Esophagus squamous epithelium (tissue), 5 donors: Measurements from ENCODE around the gene CITED4. TPM values are rescaled to one million over a fixed set of nuclear protein-coding genes. Genes with fewer than 3 reads are reported as not detected.

ENCODE experiments used
- DNase-seq: peaks from one replicate; lab custom pipeline; 2025; lab: John Stamatoyannopoulos, UW
- H3K27ac ChIP-seq, 4 donors: fragments of 200-600 bp; sonication (generic); one replicate each; pipeline ENCODE4 v1.5.1; 2016 to 2019; ENCODE audit warnings: mild to moderate bottlenecking in 1 of 4
- H3K27me3 ChIP-seq, 4 donors: fragments of 200-600 bp; sonication (generic); 1 replicate in 3 of 4; 2 replicates in 1 of 4; pipeline versions ENCODE4 v1.5.1 to v1.6.0; 2017 to 2021; ENCODE audit warnings: antibody characterized with exemption in 1 of 4
- H3K36me3 ChIP-seq, 3 donors: fragments of 200-600 bp; sonication (generic); one replicate each; pipeline ENCODE4 v1.5.1; 2016 to 2019
- H3K4me1 ChIP-seq, 3 donors: fragments of 200-600 bp; sonication (generic); one replicate each; pipeline ENCODE4 v1.5.1; 2017 to 2019
- H3K4me3 ChIP-seq, 4 donors: fragments of 200-600 bp; sonication (generic); 1 replicate in 3 of 4; 2 replicates in 1 of 4; pipeline ENCODE4 v1.5.1; 2016 to 2019; ENCODE audit warnings: mild to moderate bottlenecking in 2 of 4, moderate library complexity in 1 of 4
- H3K9me3 ChIP-seq, 3 donors: fragments of 200-600 bp; sonication (generic); one replicate each; pipeline ENCODE4 v1.5.1; 2016 to 2019
- POLR2A ChIP-seq, 4 donors: fragments of 450-650 bp; IDR thresholded peaks; one replicate each; pipeline ENCODE4 v1.6.1; 2017; ENCODE audit warnings: antibody characterized with exemption in 4 of 4, mild to moderate bottlenecking in 4 of 4, moderate library complexity in 3 of 4
- WGBS, 2 donors: methylation state at CpG; one replicate each; pipeline ENCODE4 v1.1.5; 2018; 5-methylcytosine and 5-hydroxymethylcytosine counted together
- intact Hi-C: fragments of 100-400 bp; cut with DNase I; formaldehyde crosslinking; loops from one replicate; pipeline ENCODE4 v1.15.0; 2022
- total RNA-seq, 4 donors: library from RNA; depleted of rRNA; stranded (reverse); fragments of >200 nt; gene quantifications; one replicate each; pipeline ENCODE4 v1.1.0, GENCODE V29; 2016
- TF ChIP-seq, protein P1 (sequence below), 6 experiments: fragments of 450-650 bp in 4 of 6; fragments of 200-600 bp in 2 of 6; sonication (generic) in 2 of 6; IDR thresholded peaks; one replicate each; pipeline ENCODE4 v1.5.1; 2016 to 2019; ENCODE audit warnings: antibody characterized with exemption in 6 of 6, mild to moderate bottlenecking in 4 of 6, moderate library complexity in 4 of 6
- donor health status: DM: yes; HTN: yes; CAD: no.

CITED4 gene
- total RNA-seq, 4 donors from 2014 or later = 12.2 to 40.6 (median 22.1) TPM

- no peaks in the 10 kb centered on the region for H3K27me3 ChIP-seq
- H3K27ac ChIP-seq = no peak overlapping the region
- TF ChIP-seq, protein P1, sequence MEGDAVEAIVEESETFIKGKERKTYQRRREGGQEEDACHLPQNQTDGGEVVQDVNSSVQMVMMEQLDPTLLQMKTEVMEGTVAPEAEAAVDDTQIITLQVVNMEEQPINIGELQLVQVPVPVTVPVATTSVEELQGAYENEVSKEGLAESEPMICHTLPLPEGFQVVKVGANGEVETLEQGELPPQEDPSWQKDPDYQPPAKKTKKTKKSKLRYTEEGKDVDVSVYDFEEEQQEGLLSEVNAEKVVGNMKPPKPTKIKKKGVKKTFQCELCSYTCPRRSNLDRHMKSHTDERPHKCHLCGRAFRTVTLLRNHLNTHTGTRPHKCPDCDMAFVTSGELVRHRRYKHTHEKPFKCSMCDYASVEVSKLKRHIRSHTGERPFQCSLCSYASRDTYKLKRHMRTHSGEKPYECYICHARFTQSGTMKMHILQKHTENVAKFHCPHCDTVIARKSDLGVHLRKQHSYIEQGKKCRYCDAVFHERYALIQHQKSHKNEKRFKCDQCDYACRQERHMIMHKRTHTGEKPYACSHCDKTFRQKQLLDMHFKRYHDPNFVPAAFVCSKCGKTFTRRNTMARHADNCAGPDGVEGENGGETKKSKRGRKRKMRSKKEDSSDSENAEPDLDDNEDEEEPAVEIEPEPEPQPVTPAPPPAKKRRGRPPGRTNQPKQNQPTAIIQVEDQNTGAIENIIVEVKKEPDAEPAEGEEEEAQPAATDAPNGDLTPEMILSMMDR (IDR thresholded peaks at IDR 0.05) = no peak
- TF ChIP-seq POLR2A (IDR thresholded peaks at IDR 0.05) = no peak
- H3K36me3 ChIP-seq = no peaks in the 10 kb centered on the region
- no peaks in the 10 kb centered on the region for H3K9me3 ChIP-seq
- intact Hi-C loops = no loop called here
- 85 to 91% methylated on average over 4 of the region's 4 CpGs for WGBS, 2 donors
- peaks cover 0 to 14% (median 0%) of the 10 kb centered on the region in 3 donors for H3K4me1 ChIP-seq
- no peak for DNase-seq
- H3K4me3 ChIP-seq = no peak overlapping the region
Observed at GRCh38 chr1:40907899-40908298, 45.7 kb upstream of the CITED4 start.

DNA sequence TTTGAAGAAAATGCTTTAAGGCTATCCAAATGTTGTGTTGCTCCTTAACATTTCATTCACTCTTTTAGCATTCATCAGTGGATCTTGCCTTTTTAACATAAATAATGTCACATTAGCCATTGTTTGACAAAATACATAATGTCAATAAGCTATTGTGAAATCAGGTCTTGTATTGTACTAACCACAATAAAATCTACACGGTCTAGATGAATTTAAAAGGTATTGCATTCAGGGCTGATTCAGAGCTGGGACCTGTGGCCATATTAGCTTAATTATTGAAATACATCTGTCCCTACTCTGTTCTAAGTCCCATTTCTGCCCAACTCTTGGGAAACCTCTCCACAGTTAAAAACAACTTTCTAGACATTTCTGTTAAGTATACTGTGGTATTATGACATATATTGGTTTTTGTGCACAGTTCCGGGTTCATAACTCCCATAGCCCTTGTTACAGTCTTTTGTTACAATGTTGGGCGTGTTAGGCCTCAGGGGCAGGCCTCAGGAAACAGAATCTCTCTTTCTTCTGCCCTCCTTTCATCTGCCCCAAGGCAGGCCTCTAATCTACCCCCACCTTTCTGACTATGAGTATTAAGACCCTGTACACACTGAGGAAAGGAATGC, 44.7 kb upstream of the CITED4 start:
- DNase-seq = no peak
- H3K27ac ChIP-seq = peak overlapping the region; percentile 16 to 41 (median 22)

DNA sequence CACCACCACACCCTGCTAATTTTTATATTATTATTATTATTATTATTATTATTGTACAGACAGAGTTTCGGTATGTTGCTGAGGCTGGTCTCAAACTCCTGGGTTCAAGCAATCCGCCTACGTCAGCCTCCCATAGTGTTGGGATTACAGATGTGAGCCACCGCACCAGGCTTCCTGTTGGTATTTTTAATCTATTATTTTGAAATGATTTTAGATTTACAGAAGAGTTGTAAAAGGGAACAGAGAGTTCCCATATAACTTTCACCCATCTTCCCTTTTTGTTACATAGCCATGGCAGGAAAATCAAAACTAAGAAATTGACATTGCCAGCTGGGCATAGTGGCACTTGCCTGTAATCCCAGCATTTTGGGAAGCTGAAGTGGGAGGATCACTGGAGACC, 42.9 kb upstream of the CITED4 start:
- TF ChIP-seq, protein P1 (IDR thresholded peaks at IDR 0.05) = no peak
- TF ChIP-seq POLR2A (IDR thresholded peaks at IDR 0.05) = no peak
- H3K36me3 ChIP-seq = no peaks in the 10 kb centered on the region
- H3K27me3 ChIP-seq = no peaks in the 10 kb centered on the region
- H3K4me3 ChIP-seq = no peak overlapping the region
- no peaks in the 10 kb centered on the region for H3K9me3 ChIP-seq
- DNase-seq = no peak
- H3K27ac ChIP-seq = no peak overlapping the region
- intact Hi-C loops = no loop called here
- 41 to 90% methylated on average over 4 of the region's 4 CpGs for WGBS, 2 donors
- peaks cover 0 to 33% (median 8%) of the 10 kb centered on the region in 3 donors for H3K4me1 ChIP-seq

More for the DNA sequence above, 44.7 kb upstream of the CITED4 start:
- 60 to 70% methylated on average over 3 of the region's 3 CpGs for WGBS, 2 donors
- intact Hi-C loops = no loop called here
- Histone ChIP-seq H3K36me3 (no peaks in the 10 kb centered on the region), H3K9me3 (no peaks in the 10 kb centered on the region), H3K4me3 (no peak overlapping the region), H3K4me1 (peaks cover 0 to 25% (median 6%) of the 10 kb centered on the region in 3 donors), H3K27me3 (no peaks in the 10 kb centered on the region)
- TF ChIP-seq POLR2A (IDR thresholded peaks at IDR 0.05) = no peak
- TF ChIP-seq, protein P1 (IDR thresholded peaks at IDR 0.05) = no peak

- no peak for DNase-seq
- Histone ChIP-seq H3K27ac (no peak overlapping the region), H3K36me3 (no peaks in the 10 kb centered on the region), H3K9me3 (no peaks in the 10 kb centered on the region), H3K4me1 (peaks cover 11 to 52% (median 20%) of the 10 kb centered on the region in 3 donors), H3K4me3 (no peak overlapping the region), H3K27me3 (no peaks in the 10 kb centered on the region)
- 89 to 100% methylated on average over 1 of the region's 1 CpG for WGBS, 2 donors
- TF ChIP-seq, protein P1 (IDR thresholded peaks at IDR 0.05) = no peak
- TF ChIP-seq POLR2A (IDR thresholded peaks at IDR 0.05) = no peak
- intact Hi-C loops = no loop called here
Observed at GRCh38 chr1:40903106-40903505, 40.9 kb upstream of the CITED4 start.

- TF ChIP-seq, protein P1 (IDR thresholded peaks at IDR 0.05) = no peak
- TF ChIP-seq POLR2A (IDR thresholded peaks at IDR 0.05) = no peak
- Histone ChIP-seq H3K36me3 (no peaks in the 10 kb centered on the region), H3K4me3 (no peak overlapping the region), H3K9me3 (no peaks in the 10 kb centered on the region), H3K27ac (peak overlapping the region; percentile 48 to 66 (median 58)), H3K27me3 (no peaks in the 10 kb centered on the region), H3K4me1 (peaks cover 16 to 60% (median 22%) of the 10 kb centered on the region in 3 donors)
- WGBS, 2 donors = 49 to 55% methylated on average over 12 to 13 of the region's 18 CpGs
- DNase-seq = no peak
- intact Hi-C loops = no loop called here
Observed at GRCh38 chr1:40901886-40902852, 40.0 kb upstream of the CITED4 start.
